ENCODE measurements around the gene NCKAP1.

DNA sequence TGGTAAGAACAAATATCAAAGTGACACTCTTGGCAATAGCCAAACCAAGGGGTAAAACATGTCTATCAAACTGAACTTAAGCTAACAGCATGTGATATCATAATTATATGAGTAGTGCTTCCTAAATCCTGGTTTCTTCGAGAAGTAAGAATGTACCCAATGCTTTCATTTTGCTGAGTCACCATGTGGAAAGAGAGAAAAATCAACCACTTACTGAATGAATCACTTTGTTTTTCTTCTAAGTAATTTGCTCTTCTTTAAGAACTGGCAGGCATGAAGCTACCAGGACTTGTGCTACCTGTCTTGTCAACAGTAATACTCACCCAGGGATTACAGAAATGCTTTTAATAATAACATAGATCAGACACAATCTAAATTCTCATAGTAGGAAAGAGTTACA is 21.3 kb upstream of the NCKAP1 start:
- TF ChIP-seq MEF2A (IDR thresholded peaks at IDR 0.05; ENCODE audit: insufficient read depth, low read depth, low read length) (no peak), SREBF2 (IDR thresholded peaks at IDR 0.05; ENCODE audit: low read length) (no peak)
- TF ChIP-seq, protein P1, sequence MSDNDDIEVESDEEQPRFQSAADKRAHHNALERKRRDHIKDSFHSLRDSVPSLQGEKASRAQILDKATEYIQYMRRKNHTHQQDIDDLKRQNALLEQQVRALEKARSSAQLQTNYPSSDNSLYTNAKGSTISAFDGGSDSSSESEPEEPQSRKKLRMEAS (IDR thresholded peaks at IDR 0.05; ENCODE audit: low read depth, low read length) = no peak
